Testis (tissue), 2 donors: Measurements from ENCODE around the gene YDJC.

Source experiments
- POLR2A ChIP-seq: fragments of 450-650 bp; IDR thresholded peaks from one replicate; pipeline ENCODE4 v1.6.1; 2017; ENCODE audit warnings: antibody characterized with exemption, mild to moderate bottlenecking, moderate library complexity
- TF ChIP-seq, protein P1 (sequence below), 3 experiments: fragments of 450-650 bp in 2 of 3; fragments of 200-600 bp in 1 of 3; sonication (generic) in 1 of 3; IDR thresholded peaks; one replicate each; pipeline ENCODE4 v1.5.1; 2016 to 2019; ENCODE audit warnings: antibody characterized with exemption in 3 of 3, mild to moderate bottlenecking in 2 of 3, moderate library complexity in 1 of 3

GRCh38 chr22:21628386-21629254 lies 1.2 kb downstream of the YDJC start:
- TF ChIP-seq, protein P1, sequence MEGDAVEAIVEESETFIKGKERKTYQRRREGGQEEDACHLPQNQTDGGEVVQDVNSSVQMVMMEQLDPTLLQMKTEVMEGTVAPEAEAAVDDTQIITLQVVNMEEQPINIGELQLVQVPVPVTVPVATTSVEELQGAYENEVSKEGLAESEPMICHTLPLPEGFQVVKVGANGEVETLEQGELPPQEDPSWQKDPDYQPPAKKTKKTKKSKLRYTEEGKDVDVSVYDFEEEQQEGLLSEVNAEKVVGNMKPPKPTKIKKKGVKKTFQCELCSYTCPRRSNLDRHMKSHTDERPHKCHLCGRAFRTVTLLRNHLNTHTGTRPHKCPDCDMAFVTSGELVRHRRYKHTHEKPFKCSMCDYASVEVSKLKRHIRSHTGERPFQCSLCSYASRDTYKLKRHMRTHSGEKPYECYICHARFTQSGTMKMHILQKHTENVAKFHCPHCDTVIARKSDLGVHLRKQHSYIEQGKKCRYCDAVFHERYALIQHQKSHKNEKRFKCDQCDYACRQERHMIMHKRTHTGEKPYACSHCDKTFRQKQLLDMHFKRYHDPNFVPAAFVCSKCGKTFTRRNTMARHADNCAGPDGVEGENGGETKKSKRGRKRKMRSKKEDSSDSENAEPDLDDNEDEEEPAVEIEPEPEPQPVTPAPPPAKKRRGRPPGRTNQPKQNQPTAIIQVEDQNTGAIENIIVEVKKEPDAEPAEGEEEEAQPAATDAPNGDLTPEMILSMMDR (IDR thresholded peaks at IDR 0.05) = no peak
- TF ChIP-seq POLR2A = no peak
